ENCODE results near the gene TXNRD1. TPM values are rescaled to one million over a fixed set of nuclear protein-coding genes. Genes with fewer than 3 reads are reported as not detected.

The TXNRD1 gene
- total RNA-seq, 4 donors from 2014 or later = 243 to 594 (median 299) TPM

DNA sequence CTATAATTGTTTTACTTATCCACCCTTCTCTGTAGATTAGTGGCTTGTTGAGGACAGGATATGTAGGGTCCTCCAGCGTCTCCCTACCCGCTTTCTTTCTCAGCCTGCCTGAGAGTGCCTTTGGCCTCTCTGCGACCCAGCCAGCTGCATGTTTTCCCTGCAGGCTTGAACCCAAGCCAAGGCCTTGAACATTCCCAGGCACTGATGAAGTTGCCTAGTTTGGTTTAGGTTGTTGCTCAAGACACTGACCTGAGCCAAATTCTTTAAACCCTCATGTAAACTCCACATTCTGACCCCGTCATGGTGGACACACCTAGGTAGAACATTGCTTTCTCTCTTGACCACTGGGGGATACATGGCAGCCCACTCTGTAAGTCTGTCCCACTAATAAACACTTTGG, 33.4 kb upstream of the TXNRD1 start:
- WGBS = 39% methylated on average over 4 of the region's 4 CpGs
- DNase-seq (ENCODE audit: extremely low spot score) = peak; percentile 94
- peak; percentile 61 for TF ChIP-seq EP300 (IDR thresholded peaks at IDR 0.05)
- no peak for TF ChIP-seq POLR2A (IDR thresholded peaks at IDR 0.05; ENCODE audit: low read depth)
- TF ChIP-seq POLR2AphosphoS5 (IDR thresholded peaks at IDR 0.05) = peak; percentile 90 to 92
- TF ChIP-seq, protein P1, sequence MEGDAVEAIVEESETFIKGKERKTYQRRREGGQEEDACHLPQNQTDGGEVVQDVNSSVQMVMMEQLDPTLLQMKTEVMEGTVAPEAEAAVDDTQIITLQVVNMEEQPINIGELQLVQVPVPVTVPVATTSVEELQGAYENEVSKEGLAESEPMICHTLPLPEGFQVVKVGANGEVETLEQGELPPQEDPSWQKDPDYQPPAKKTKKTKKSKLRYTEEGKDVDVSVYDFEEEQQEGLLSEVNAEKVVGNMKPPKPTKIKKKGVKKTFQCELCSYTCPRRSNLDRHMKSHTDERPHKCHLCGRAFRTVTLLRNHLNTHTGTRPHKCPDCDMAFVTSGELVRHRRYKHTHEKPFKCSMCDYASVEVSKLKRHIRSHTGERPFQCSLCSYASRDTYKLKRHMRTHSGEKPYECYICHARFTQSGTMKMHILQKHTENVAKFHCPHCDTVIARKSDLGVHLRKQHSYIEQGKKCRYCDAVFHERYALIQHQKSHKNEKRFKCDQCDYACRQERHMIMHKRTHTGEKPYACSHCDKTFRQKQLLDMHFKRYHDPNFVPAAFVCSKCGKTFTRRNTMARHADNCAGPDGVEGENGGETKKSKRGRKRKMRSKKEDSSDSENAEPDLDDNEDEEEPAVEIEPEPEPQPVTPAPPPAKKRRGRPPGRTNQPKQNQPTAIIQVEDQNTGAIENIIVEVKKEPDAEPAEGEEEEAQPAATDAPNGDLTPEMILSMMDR (IDR thresholded peaks at IDR 0.05) = peak in 1 of 3 experiments; percentile 16
- no peak overlapping the region for H3K4me3 ChIP-seq
- intact Hi-C loops (cut with DNase I) = loop anchor here (5.0 kb wide), 1 partner anchor 35 kb away; the partner anchor contains the start of gene TXNRD1
- peak overlapping the region; percentile 79 to 91 (median 86) for H3K27ac ChIP-seq (replicated peaks in 1 of 4)
- H3K9me3 ChIP-seq = peaks cover 0 to 13% (median 6%) of the 10 kb centered on the region in 4 donors
- no peaks in the 10 kb centered on the region for H3K27me3 ChIP-seq
- no peaks in the 10 kb centered on the region for H3K36me3 ChIP-seq
- peaks cover 30 to 74% (median 70%) of the 10 kb centered on the region in 4 donors for H3K4me1 ChIP-seq

DNA sequence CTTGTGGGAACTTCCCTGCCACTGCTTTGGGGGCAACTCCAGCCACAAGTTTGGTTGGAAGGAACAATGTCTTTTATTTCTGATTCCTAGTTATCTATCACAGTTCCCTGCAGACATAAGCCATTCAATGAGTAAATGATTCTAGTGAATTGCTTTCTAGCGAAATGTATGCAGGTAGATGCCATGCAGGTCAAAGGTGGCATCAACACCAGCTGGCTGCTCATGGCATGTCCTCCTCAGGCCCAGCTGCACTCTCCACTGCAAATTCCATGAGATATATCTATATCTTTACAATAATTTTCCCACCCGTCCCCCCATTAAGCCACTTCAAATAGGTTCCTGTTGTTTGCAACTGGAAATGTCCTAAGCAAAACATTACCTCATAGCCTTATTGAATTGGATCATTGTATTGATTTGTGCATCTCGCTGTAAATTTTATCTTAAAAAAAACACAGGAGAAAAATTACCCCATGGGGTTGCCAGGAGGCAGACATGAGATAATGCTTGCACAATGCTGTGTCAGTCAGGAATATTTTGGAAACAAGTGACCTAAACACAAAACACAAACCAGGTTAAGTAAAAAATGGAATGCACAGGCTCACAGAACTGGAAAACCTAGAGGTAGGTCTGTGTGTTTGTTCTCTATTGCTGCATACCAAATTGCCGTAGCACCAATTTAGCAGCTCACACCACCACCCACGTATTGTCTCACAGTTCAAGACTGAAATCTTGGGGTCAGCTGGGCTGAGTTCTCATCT, 32.8 kb upstream of the TXNRD1 start:
- no peaks in the 10 kb centered on the region for H3K27me3 ChIP-seq
- no peak overlapping the region for H3K4me3 ChIP-seq
- TF ChIP-seq POLR2AphosphoS5 (IDR thresholded peaks at IDR 0.05) (no peak), POLR2A (IDR thresholded peaks at IDR 0.05; ENCODE audit: low read depth) (no peak), EP300 (IDR thresholded peaks at IDR 0.05) (no peak)
- TF ChIP-seq, protein P1 (IDR thresholded peaks at IDR 0.05) = no peak
- H3K27ac ChIP-seq (replicated peaks in 1 of 4) = peak overlapping the region; percentile 79 to 91 (median 86)
- DNase-seq (ENCODE audit: extremely low spot score) = no peak
- H3K4me1 ChIP-seq = peaks cover 25 to 67% (median 65%) of the 10 kb centered on the region in 4 donors
- intact Hi-C loops (cut with DNase I) = loop anchor here (5.0 kb wide), 1 partner anchor 35 kb away; the partner anchor contains the start of gene TXNRD1
- H3K9me3 ChIP-seq = peaks cover 0 to 18% (median 6%) of the 10 kb centered on the region in 4 donors
- WGBS = 94% methylated on average over 5 of the region's 5 CpGs
- H3K36me3 ChIP-seq = no peaks in the 10 kb centered on the region

DNA sequence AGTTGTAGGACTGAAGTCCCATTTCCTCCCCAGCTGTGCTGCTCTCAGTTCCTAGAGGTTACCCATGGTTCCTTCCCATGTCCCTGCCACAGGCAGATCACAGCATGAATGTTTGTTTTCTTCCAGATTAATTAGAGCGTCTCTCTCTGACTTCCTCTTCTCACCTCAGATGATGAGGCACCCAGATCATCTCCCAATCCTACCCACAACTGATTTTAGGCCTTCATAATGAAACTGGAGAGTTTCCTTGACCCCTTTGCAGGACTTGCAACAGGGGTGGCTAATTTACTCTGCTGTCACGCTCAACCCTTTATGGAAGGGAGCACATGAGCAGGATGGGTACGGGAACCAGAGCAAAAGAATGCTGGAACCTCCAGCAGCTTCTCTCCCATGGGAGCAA, 32.1 kb upstream of the TXNRD1 start:
- H3K27ac ChIP-seq (replicated peaks in 1 of 4) = peak overlapping the region; percentile 79 to 91 (median 86)
- peaks cover 19 to 61% (median 58%) of the 10 kb centered on the region in 4 donors for H3K4me1 ChIP-seq

DNA sequence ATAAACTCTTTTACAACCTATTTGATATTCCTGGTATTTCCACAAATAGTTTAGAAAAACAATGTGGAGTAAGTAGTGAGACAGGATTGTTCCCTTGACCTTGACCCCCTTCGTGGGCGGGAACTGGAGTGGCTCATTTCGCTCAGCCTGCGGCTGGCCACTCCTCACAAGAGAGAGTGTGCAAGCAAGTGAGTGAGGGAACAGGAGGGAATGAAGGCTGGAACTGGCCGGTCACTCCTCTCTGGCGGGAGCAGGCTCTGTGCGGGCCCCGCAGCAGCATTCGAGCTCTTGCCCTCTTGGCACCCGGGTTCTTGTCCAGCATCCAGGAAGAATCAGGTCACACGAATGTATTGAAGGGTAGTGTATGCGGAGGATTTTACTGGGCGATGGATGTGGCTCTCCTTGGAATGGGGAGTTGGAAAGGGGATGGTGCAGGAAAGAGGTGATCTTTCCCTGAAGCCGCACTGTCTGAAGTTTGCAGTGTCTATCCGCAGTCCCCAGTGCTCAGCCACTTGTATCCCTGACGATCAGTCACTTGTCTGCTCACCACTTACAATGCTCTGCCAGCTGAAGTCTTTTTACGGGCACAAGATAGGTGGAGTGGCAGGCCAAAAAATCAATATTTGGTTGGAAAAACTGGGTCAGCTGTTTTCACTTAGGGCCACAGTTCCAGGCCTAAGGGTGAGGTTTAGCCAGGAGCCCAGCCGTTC, 28.0 kb upstream of the TXNRD1 start:
- no peak overlapping the region for H3K27ac ChIP-seq (replicated peaks in 1 of 4)
- 96% methylated on average over 18 of the region's 18 CpGs for WGBS
- intact Hi-C loops (cut with DNase I) = no loop called here

More for the DNA sequence above, 32.1 kb upstream of the TXNRD1 start:
- TF ChIP-seq POLR2A (IDR thresholded peaks at IDR 0.05; ENCODE audit: low read depth) (no peak), POLR2AphosphoS5 (IDR thresholded peaks at IDR 0.05) (no peak), EP300 (IDR thresholded peaks at IDR 0.05) (no peak)
- TF ChIP-seq, protein P1 (IDR thresholded peaks at IDR 0.05) = no peak
- intact Hi-C loops (cut with DNase I) = loop anchor here (5.0 kb wide), 1 partner anchor 34 kb away; the partner anchor contains the start of gene TXNRD1
- H3K36me3 ChIP-seq = no peaks in the 10 kb centered on the region
- no peak overlapping the region for H3K4me3 ChIP-seq
- H3K27me3 ChIP-seq = no peaks in the 10 kb centered on the region
- 93% methylated on average over 3 of the region's 3 CpGs for WGBS
- H3K9me3 ChIP-seq = peaks cover 0 to 22% (median 6%) of the 10 kb centered on the region in 4 donors
- no peak for DNase-seq (ENCODE audit: extremely low spot score)

More for the DNA sequence above, 28.0 kb upstream of the TXNRD1 start:
- Histone ChIP-seq H3K9me3 (peaks cover 0 to 22% (median 6%) of the 10 kb centered on the region in 4 donors), H3K4me1 (peaks cover 0 to 19% (median 17%) of the 10 kb centered on the region in 4 donors), H3K36me3 (no peaks in the 10 kb centered on the region), H3K27me3 (no peaks in the 10 kb centered on the region), H3K4me3 (no peak overlapping the region)
- DNase-seq (ENCODE audit: extremely low spot score) = no peak
- TF ChIP-seq, protein P1 (IDR thresholded peaks at IDR 0.05) = no peak
- TF ChIP-seq POLR2A (IDR thresholded peaks at IDR 0.05; ENCODE audit: low read depth) = no peak
- no peak for TF ChIP-seq EP300 (IDR thresholded peaks at IDR 0.05)
- no peak for TF ChIP-seq POLR2AphosphoS5 (IDR thresholded peaks at IDR 0.05)

All from esophagus muscularis mucosa (tissue), 4 donors.